Retinal pigment epithelial cell (primary cell): ENCODE measurements around the gene LINC01488.

Source experiments
- DNase-seq: peaks from one replicate; pipeline ENCODE4 v3.0.0-alpha.2; 2010; ENCODE audit warnings: low read depth
- H3K4me3 ChIP-seq: 2 replicates; pipeline ENCODE4 v1.5.1; 2011; ENCODE audit warnings: mild to moderate bottlenecking, low read length, control low read depth, moderate library complexity
- CTCF ChIP-seq: conservative IDR thresholded peaks from 2 replicates; pipeline ENCODE4 v1.5.1; 2011; ENCODE audit warnings: low read depth, low read length, control low read depth, inconsistent platforms

LINC01488 gene

GRCh38 chr11:69475141-69475865, 6.2 kb upstream of the LINC01488 start:
- TF ChIP-seq CTCF, result no peak
- no peak for DNase-seq
- H3K4me3 ChIP-seq, result no peak overlapping the region

DNA sequence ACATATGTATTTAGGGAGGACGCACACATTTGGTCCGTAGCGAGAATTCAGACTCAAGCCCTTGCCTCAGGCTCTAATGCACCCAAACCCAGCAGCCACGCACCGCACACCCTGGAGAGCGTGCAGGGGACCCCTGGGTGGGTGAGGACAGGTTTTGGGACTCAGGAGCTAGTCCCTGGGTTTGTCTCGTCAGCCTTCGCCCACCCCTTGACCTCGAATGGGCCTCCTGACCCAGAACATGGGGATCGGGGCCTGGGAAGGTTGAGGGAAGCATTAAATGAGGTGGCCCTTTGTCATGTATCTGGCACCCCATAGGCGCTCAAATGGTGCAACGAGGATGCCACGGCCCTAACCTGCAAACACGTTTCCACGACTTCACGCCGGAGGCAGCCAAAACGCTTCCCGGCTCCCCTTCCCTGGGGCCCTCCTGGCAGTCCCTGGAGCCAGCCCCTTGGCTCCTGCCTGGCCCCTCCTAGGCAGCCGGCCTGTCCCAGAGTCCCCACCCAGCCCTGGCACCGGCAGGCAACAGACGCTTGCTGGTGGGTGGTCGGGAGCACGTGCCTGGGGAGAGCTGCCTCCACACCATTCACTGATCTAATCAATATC, 5.5 kb upstream of the LINC01488 start:
- DNase-seq, result no peak
- TF ChIP-seq CTCF, result no peak
- no peak overlapping the region for H3K4me3 ChIP-seq

GRCh38 chr11:69476509-69476961, 4.9 kb upstream of the LINC01488 start:
- DNase-seq, result no peak
- TF ChIP-seq CTCF, result no peak
- no peak overlapping the region for H3K4me3 ChIP-seq

DNA sequence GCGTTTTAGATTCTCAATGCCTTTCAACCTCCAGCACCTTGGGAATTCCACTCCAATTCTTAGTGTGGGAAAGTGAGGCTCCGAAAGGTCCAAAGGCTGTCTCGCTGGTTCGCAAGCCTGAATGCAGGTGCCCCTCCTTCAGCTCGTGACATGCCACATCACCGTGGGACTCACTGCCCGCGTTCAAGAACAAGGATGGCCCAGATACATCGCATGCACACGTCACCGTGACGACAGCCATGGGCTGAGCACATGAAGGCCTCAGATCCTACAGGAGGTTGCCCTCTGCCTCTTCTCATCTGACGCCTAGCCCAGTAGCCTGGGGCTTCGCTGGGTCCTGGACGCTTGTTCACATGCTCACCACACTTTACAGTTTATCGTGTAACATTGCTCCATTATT, 4.4 kb upstream of the LINC01488 start:
- DNase-seq, result no peak
- H3K4me3 ChIP-seq, result no peak overlapping the region
- TF ChIP-seq CTCF, result no peak

DNA sequence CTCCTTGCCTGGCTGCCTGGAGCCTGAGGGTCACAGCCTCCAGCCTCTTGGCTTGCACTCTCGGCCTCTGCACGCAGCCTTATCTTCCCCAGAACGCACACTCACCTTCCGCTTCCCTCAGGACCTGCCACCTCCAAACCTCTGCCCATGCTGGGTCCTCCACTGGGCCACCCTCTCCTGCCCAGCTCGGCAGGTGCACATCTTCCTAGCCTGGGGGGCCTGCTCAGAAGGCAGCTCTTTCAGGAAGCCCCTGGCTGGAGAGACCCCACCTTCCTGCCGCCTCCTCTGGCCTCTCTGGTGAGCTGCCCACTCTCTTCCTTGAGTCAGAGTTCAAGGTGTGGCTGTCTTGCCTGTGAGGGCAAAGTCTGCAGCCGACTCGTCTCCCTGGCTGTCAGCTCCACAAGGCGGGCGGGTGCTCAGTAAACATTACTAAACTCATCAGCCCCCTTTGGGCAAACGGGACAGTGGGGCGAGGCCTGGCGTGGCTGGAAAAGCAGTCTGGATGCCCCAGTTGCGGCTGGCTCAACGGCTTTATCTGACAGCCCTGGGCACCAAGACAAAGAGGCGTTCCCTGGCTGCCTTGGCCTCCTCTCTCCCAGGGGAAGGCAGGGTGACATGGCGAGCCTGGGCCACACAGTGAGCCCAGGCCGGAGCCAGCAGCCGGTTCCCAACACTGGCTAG, 1.7 kb upstream of the LINC01488 start:
- no peak for DNase-seq
- no peak for TF ChIP-seq CTCF
- H3K4me3 ChIP-seq, result no peak overlapping the region

- H3K4me3 ChIP-seq, result no peak overlapping the region
- no peak for DNase-seq
- TF ChIP-seq CTCF, result no peak
Measured at GRCh38 chr11:69480547-69481392, 693 bp upstream of the LINC01488 start.
